Fibroblast of skin of right biceps (primary cell): ENCODE results near the gene ZNF776.
A peak's percentile ranks its signal among the peaks of the same experiment; 100 is the strongest.
"Not testable (repeated sequence)": the region's sequence is repeated elsewhere in the genome, so short reads cannot be mapped to it uniquely, and the experiment has no call there.

Source experiments
- DNase-seq: peaks from one replicate; pipeline ENCODE4 v3.0.0-alpha.2; 2013

ZNF776 gene

GRCh38 chr19:57746580-57747471 is at the start of gene ZNF776:
Gene ZNF776, plus strand, starts transcription at chr19:57746815. Its CDS starts 244 bp downstream, at chr19:57747059.
- peak; percentile 92 for DNase-seq

GRCh38 chr19:57701625-57702024 is 45.0 kb upstream of the ZNF776 start:
- no peak for DNase-seq

- DNase-seq = no peak
Observed at GRCh38 chr19:57706346-57706745, 40.3 kb upstream of the ZNF776 start.

- peak; percentile 75 for DNase-seq
Observed at GRCh38 chr19:57708641-57709361, 37.8 kb upstream of the ZNF776 start, which contains the start of gene ZNF154. Gene ZNF154, minus strand, starts transcription at chr19:57709204. Its CDS starts 233 bp downstream, at chr19:57708971.

DNA sequence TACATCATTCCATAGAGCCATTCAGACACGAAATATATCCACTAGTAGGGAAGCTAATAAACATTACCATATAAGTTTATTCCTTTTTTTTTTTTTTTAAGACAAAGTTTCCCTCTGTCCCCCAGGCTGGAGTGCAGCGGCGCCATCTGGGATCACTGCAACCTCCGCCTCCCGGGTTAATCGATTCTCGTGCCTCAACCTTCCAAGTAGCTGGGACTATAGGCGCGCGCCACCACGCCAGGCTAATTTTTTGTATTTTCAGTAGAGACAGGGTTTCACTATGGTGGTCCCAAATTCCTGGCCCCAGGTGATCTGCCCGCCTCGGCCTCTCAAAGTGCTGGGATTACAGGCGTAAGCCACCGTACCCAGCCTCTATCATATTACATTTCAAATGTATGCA is 37.0 kb upstream of the ZNF776 start:
- DNase-seq = no peak

GRCh38 chr19:57712222-57712621 is 34.4 kb upstream of the ZNF776 start:
- no peak for DNase-seq

GRCh38 chr19:57719424-57719823 is 27.2 kb upstream of the ZNF776 start:
- no peak for DNase-seq

GRCh38 chr19:57719901-57720519 is 26.6 kb upstream of the ZNF776 start:
- DNase-seq = no peak

DNA sequence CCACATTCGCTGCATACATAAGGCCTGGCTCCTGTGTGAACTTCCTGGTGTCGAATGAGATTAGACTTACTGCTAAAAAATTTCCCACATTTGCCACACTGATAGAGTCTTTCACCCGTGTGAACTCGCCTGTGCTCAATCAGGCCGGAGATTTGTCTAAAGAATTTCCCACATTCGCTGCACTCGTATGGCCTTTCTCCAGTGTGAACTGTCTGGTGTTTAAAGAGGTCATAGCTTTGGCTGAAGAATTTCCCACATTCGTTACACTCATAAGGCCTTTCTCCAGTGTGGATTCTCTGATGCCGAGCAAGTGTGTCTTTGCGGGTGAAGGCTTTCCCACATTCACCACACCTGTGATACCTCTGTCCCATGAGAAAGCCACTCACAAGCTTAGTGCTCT is 25.7 kb upstream of the ZNF776 start:
- DNase-seq = no peak

DNA sequence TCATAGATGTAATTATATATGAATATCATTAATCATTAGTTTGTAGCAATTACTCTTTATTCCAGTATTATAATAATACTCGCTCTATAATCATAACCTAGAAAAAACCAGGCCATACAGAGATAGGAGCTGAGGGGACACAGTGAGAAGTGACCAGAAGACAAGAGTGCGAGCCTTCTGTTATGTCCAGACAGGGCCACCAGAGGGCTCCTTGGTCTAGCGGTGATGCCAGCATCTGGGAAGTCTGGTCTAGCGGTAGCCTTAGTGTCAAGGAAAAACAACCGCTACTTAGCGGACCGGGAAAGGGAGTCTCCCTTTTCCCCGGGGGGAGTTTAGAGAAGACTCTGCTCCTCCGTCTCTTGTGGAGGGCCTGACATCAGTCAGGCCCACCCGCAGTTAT is 8.3 kb upstream of the ZNF776 start:
- DNase-seq = peak; percentile 25

DNA sequence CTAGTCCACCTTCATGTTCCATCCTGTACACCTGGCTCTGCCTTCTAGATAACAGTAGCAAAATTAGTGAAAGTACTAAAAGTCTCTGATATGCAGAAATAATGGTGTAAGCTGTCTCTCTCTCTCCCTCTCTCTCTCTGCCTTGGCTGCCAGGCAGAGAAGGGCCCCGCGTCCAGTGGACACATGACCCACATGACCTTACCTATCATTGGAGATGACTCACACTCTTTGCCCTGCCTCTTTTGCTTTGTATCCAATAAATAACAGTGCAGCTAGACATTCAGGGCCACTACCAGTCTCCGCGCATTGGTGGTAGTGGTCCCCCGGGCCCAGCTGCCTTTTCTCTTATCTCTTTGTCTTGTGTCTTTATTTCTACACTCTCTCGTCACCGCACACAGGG is 7.8 kb upstream of the ZNF776 start:
- not testable (repeated sequence) for DNase-seq

GRCh38 chr19:57747472-57747807 is 825 bp downstream of the ZNF776 start:
- DNase-seq = no peak

DNA sequence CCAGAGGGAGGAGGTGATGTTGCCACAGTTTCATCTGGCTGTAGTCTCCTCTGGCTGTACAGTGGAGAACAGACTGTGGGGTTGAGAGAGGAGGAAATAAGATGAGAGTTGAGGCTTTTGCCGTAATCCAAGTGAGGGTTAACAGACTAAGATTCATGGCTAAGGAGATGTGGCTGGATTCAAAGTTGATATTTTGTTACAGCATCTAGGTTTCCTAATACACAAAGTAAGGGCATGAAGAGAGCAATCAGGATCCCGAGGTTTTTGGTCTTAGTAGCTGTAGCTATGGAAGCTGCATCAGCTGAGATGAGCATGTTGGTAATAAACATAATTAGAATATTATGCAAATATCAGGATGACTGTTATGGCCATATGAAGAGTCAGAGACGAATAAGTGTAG is 1.4 kb downstream of the ZNF776 start:
- no peak for DNase-seq

- DNase-seq = no peak
Observed at GRCh38 chr19:57754091-57754673, 7.6 kb downstream of the ZNF776 start.

- DNase-seq = no peak
Observed at GRCh38 chr19:57755031-57755430, 8.4 kb downstream of the ZNF776 start.

- DNase-seq = no peak
Observed at GRCh38 chr19:57757941-57758340, 11.3 kb downstream of the ZNF776 start.

DNA sequence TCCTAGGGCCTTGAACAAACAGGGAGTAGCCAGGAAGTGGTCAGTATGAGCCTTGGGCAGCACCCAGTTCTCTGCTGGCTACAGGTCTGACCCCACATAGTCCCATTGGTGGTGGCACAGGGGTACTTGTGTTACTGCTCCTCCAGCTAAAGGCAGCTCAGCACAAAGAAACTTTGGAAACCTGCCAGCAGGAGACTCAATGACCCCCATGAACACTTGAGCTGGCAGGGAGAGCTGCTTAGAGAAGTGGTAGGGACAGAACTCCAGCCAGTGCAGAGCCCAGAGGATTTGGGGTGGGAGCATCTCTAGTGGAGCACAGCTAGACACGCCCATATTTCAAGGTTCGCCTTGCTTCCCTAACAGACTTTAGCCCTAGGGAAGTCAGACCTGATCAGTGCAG is 12.5 kb downstream of the ZNF776 start:
- no peak for DNase-seq

DNA sequence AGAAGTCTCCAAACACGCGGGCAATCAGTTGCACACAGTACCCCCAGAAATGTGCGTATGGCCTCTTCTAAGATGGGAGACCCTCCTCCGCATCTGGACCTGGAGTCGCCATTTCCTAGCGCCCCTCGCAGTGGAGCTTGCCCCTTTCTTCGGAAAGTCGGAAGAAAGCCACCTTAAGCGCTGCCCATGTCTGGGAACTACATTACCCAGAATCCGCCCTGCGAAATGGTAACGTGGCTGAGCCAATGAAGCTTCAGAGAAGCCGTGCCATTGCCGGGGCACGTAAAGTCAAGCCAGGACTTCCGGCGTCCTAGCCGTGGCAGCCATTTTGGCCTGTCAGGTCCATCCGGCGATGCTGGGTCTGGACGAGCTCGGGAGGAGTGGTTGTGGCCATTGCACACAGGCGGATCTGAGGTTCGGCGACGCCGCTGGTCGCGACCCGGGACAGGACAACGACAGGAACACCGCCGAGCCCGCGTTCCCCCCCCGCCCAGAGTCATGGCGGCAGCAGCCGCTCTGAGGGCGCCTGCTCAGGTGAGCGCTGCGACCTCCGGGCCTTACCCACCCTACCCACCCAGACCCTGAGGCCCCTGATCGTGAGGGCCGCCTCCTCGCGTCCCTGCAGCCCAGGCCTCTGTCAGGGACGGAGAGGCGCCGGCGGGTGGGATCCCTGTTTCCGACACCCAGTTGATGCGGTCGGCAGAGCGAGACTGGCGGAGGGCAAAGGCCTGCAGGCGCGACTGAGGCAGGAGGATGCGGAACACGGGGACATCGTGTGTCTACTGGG is 22.9 kb downstream of the ZNF776 start, which contains the start of gene ZNF586:
ZNF586 (plus strand) TSS at position 332 of the 787 bp plus-strand sequence; CDS start at position 499, 167 bp downstream.
- DNase-seq = peak; percentile 92

DNA sequence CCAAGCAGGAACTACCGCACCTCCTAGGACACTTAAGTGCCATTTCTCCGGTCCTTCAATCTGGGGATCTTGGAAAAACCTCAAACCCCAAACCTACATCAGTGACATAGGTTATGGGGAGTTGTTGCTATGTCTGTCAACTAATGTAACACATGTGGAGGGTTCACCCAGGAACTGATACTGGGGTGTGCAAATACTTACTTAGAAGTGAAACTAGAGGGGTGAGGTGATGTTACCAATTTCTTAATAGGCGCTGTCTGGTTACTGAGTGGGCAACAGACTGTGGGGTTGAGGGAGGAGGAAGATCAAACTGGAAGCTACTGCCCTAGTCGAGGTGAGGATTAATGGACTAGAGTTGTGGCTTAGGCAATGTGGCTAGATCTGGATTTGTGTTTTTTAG is 24.8 kb downstream of the ZNF776 start:
- DNase-seq = no peak

DNA sequence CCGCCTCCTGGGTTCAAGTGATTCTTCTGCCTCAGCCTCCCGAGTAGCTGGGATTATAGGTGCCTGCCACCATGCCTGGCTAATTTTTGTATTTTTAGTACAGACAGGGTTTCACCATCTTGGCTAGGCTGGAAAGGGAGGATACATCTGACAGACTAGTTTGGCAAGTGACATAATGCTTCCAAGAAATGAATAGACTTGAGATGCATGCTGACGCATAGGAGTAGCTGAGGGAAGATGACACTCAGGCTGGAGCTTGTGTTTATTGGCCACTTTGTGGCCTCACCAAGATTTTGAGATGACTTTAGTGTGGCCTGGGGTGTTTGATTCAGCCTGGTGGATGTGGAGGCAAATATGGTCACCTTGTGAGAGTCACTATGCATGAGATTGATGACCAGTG is 26.9 kb downstream of the ZNF776 start:
- no peak for DNase-seq

- DNase-seq = no peak
Observed at GRCh38 chr19:57776764-57777296, 30.2 kb downstream of the ZNF776 start.

GRCh38 chr19:57778336-57778735 is 31.7 kb downstream of the ZNF776 start:
- DNase-seq = no peak
